GM12891 (cell line): ENCODE results near the gene PRAMEF1.

ENCODE experiments used
- PAX5 ChIP-seq: IDR thresholded peaks from 2 replicates; pipeline ENCODE4 v1.6.1; 2011; ENCODE audit warnings: low read length, moderate library complexity, mild to moderate bottlenecking; ENCODE audit not compliant: insufficient read depth, severe bottlenecking
- POLR2A ChIP-seq: IDR thresholded peaks from 2 replicates; pipeline ENCODE4 v1.6.1; 2011; ENCODE audit warnings: low read depth, low read length, control low read depth
- POLR2AphosphoS5 ChIP-seq: IDR thresholded peaks from 2 replicates; pipeline ENCODE4 v1.6.1; 2011; ENCODE audit warnings: low read depth, low read length, control low read depth
- POU2F2 ChIP-seq: IDR thresholded peaks from 2 replicates; pipeline ENCODE4 v1.6.1; 2011; ENCODE audit warnings: low read depth, mild to moderate bottlenecking, control low read depth, low read length, moderate library complexity
- TAF1 ChIP-seq: IDR thresholded peaks from 2 replicates; pipeline ENCODE4 v1.6.1; 2011; ENCODE audit warnings: low read depth, low read length, control low read depth

DNA sequence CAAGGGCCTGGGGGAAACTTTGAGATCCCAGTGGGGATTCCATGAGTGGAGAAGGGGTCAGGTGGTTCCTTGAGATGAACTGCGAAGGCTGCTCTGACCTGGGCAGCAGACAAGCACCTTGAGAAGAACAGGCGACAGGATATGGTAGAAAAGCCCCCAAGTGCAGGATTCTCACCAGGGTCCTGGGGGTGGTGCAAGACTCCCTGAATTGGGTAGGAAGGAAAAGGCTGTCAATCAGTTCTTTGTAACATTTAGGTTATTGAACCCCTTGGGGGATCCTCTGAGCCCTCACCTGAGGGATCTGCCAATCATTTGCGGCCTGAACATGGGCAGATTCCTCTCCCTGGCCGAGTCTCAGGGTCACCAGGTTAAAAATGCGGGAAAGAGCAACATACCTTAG lies 20.0 kb upstream of the PRAMEF1 start:
- TF ChIP-seq POLR2A = no peak
- TF ChIP-seq POLR2AphosphoS5 = no peak
- TF ChIP-seq TAF1 = no peak
- no peak for TF ChIP-seq PAX5
- TF ChIP-seq POU2F2 = no peak
